Lower lobe of right lung (tissue), 2 donors: ENCODE measurements around the gene TMEM270. TPM values are rescaled to one million over a fixed set of nuclear protein-coding genes. Genes with fewer than 3 reads are reported as not detected.

Experiments
- ATAC-seq, 2 donors: fragments of 200-7000 bp; cut with Tn5 transposase; one replicate each; pipeline ENCODE4 v1.9.1; 2020 to 2022; ENCODE audit warnings: mild to moderate bottlenecking in 2 of 2, moderate library complexity in 2 of 2
- DNase-seq: peaks from one replicate; pipeline ENCODE4 v3.0.0-alpha.2; 2020
- H3K27ac ChIP-seq: fragments of 200-600 bp; one replicate; pipeline ENCODE4 v1.8.0; 2022
- H3K27me3 ChIP-seq: fragments of 200-600 bp; one replicate; pipeline ENCODE4 v1.8.0; 2022; ENCODE audit warnings: low read depth
- H3K36me3 ChIP-seq: fragments of 200-600 bp; one replicate; pipeline ENCODE4 v1.8.0; 2022; ENCODE audit warnings: mild to moderate bottlenecking
- H3K4me1 ChIP-seq: fragments of 200-600 bp; one replicate; pipeline ENCODE4 v1.8.0; 2022
- H3K4me3 ChIP-seq: fragments of 200-600 bp; one replicate; pipeline ENCODE4 v1.8.0; 2022; ENCODE audit warnings: mild to moderate bottlenecking
- H3K9me3 ChIP-seq: fragments of 200-600 bp; one replicate; pipeline ENCODE4 v1.8.0; 2022
- intact Hi-C: fragments of 100-400 bp; cut with DNase I; formaldehyde crosslinking; loops from one replicate; pipeline ENCODE4 v1.11.0; 2022
- total RNA-seq: library from RNA; stranded (reverse); fragmentation: NEBNext Ultra II Directional; extraction: Animal tissue kit (Norgen Biotek cat#: 25700); gene quantifications from one replicate; pipeline ENCODE4 v1.2.1, GENCODE V29; 2021
- TF ChIP-seq, protein P1 (sequence below): fragments of 200-600 bp; IDR thresholded peaks from one replicate; pipeline ENCODE4 v1.8.0; 2022; ENCODE audit warnings: antibody characterized with exemption, mild to moderate bottlenecking
- donor health status: DM: no; HTN: yes; CAD: no; lungs with severe emphysema.

TMEM270 gene
- total RNA-seq, 1 donor from 2014 or later, result not detected

DNA sequence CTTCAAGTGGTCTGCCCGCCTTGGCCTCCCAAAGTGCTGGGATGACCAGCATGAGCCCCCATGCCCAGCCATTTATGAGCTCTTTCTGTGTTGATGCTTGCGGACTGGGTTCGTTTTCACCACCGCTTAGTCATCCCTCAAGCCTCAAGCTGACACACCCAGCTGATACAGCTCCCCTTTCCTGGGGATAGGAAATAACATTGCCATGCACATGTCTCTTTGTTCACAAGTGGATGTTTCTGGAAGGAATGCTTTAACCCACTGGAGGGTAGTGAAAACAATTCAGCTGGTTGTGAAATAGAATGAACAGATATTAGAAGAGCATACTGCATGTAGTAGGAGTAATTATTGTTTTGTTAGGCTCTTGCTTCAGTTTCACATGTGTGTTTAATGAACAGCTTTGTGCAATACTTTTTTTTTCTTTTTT lies 10.2 kb upstream of the TMEM270 start:
- H3K27ac ChIP-seq, result peak overlapping the region; percentile 50
- intact Hi-C loops, result no loop called here

DNA sequence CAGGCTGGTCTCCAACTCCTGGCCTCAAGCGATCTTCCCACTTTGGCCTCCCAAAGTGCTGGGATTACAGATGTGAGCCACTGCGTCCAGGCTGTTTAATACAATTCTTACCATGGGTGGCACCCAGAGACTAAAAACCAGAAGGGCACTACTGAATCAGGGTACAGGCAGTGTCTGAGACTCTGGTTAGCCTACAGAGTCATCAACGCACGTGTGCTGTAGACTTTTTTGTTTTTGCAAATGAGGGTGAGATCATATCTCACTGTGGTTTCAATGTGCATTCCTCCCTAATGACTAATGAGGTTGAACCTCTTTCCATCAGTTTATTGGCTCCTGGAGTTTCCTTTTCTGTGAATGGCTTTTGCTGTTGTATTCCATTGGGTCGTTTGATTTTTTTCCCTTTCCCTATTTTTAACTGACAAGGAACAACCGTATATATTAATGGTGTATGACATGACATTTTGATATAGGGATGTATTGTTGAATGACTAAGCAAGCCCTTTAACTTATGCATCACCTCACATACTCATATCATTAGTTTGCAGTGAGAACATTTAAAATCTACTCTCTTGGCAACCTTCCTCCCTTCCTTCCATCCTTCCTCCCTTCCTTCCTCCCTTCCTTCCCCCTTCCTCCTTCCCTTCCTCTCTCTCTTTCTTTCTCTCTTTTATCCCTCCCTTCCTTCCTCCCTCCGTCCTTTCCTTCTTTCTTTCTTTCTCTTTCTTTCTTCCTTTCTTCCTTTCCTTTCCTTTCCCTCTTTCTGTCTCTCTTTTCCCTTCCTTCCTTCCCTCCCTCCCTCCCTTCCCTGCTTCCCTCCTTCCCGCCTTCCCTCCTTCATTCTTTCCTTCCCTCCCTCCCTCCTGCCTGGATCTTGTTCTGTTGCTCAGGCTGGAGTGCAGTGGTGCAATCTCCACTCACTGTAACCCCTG lies 9.3 kb upstream of the TMEM270 start:
- Histone ChIP-seq H3K27ac (peak overlapping the region; percentile 50), H3K27me3 (no peaks in the 10 kb centered on the region), H3K4me1 (peaks cover 14% of the 10 kb centered on the region), H3K9me3 (no peaks in the 10 kb centered on the region), H3K4me3 (no peak overlapping the region), H3K36me3 (no peaks in the 10 kb centered on the region)
- intact Hi-C loops, result no loop called here
- TF ChIP-seq, protein P1, sequence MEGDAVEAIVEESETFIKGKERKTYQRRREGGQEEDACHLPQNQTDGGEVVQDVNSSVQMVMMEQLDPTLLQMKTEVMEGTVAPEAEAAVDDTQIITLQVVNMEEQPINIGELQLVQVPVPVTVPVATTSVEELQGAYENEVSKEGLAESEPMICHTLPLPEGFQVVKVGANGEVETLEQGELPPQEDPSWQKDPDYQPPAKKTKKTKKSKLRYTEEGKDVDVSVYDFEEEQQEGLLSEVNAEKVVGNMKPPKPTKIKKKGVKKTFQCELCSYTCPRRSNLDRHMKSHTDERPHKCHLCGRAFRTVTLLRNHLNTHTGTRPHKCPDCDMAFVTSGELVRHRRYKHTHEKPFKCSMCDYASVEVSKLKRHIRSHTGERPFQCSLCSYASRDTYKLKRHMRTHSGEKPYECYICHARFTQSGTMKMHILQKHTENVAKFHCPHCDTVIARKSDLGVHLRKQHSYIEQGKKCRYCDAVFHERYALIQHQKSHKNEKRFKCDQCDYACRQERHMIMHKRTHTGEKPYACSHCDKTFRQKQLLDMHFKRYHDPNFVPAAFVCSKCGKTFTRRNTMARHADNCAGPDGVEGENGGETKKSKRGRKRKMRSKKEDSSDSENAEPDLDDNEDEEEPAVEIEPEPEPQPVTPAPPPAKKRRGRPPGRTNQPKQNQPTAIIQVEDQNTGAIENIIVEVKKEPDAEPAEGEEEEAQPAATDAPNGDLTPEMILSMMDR, result no peak
- ATAC-seq (peak; percentile 70 to 83), DNase-seq (no peak)

More for the DNA sequence above, 10.2 kb upstream of the TMEM270 start:
- no peaks in the 10 kb centered on the region for H3K27me3 ChIP-seq
- H3K4me3 ChIP-seq, result no peak overlapping the region
- no peak for DNase-seq
- H3K9me3 ChIP-seq, result no peaks in the 10 kb centered on the region
- H3K4me1 ChIP-seq, result peaks cover 13% of the 10 kb centered on the region
- no peaks in the 10 kb centered on the region for H3K36me3 ChIP-seq
- ATAC-seq, result peak; percentile 63 to 72
- TF ChIP-seq, protein P1, result no peak

DNA sequence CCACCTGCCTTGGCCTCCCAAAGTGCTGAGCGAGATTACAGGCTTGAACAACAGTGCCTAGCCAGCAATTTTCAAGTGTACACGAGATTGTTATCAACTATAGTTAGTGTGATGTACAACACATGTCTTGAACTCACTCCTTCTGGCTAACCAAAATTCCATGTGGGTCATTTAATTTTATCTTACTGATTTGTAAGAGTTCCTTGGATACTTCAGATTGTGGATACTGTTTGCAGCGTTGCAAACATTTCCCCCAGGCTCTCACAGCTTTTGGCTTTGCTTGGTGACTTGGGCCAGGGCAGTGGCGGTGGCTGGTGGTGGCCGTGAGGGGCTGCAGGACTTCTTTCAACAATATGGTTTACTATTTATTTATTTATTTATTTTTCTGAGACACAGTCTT lies 8.5 kb upstream of the TMEM270 start:
- Histone ChIP-seq H3K27ac (no peak overlapping the region), H3K4me3 (no peak overlapping the region), H3K9me3 (no peaks in the 10 kb centered on the region), H3K27me3 (no peaks in the 10 kb centered on the region), H3K4me1 (peaks cover 14% of the 10 kb centered on the region), H3K36me3 (no peaks in the 10 kb centered on the region)
- no peak for ATAC-seq
- intact Hi-C loops, result no loop called here
- TF ChIP-seq, protein P1, result no peak
- DNase-seq, result no peak

DNA sequence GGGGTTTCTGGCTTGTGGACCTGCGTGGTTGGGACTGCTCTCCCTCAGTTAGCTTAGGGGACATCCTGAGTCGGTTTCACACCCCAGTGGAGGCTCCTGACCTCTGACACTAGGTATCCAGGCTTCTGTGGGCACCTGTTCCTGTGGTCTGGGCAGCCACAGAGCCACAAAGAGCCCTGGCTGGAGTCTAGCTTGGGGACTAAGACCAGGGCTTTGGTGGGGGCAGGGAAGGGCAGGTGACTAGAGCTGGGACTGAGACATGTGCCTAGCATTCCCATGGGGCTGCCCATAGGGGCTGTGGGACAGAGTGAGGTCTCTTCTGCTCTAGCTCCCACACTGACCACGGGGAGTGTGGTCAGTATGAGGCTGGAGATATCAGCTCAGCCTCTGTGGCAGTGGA lies 4.0 kb upstream of the TMEM270 start:
- no peak overlapping the region for H3K4me3 ChIP-seq
- intact Hi-C loops, result no loop called here
- no peak overlapping the region for H3K27ac ChIP-seq
- ATAC-seq (no peak), DNase-seq (no peak)
- H3K4me1 ChIP-seq, result peaks cover 5% of the 10 kb centered on the region
- H3K36me3 ChIP-seq, result no peaks in the 10 kb centered on the region
- TF ChIP-seq, protein P1, result no peak
- no peaks in the 10 kb centered on the region for H3K27me3 ChIP-seq
- no peaks in the 10 kb centered on the region for H3K9me3 ChIP-seq

DNA sequence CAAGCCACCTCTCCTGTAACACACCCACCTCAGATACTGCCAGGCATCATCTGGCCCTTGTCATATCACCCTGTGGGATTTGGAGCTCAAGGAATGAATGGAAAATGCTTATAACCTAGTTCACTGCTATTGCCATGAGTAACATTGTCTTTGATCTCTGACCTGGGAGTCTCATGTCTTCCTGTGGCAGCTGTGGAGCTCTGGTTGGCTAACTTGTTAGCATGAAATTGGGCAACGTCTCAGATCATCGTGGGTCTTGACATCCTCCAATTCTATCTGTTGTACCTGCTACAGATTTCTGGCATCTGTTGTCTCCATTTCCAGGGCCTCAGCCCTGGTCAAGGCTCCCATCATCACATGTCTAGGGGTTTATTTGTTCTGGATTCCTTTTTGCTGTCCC lies 2.2 kb upstream of the TMEM270 start:
- Histone ChIP-seq H3K4me3 (no peak overlapping the region), H3K27ac (no peak overlapping the region), H3K36me3 (no peaks in the 10 kb centered on the region), H3K9me3 (no peaks in the 10 kb centered on the region), H3K4me1 (peaks cover 5% of the 10 kb centered on the region), H3K27me3 (no peaks in the 10 kb centered on the region)
- intact Hi-C loops, result no loop called here
- TF ChIP-seq, protein P1, result no peak
- DNase-seq (no peak), ATAC-seq (no peak)
